HepG2 (cell line): Measurements from ENCODE around the gene COX7A1. TPM values are rescaled to one million over a fixed set of nuclear protein-coding genes. Genes with fewer than 3 reads are reported as not detected.

Source experiments
- BRCA1 ChIP-seq: sonication (generic); formaldehyde crosslinking; IDR thresholded peaks from 2 replicates; pipeline ENCODE4 v1.4.0; 2020; ENCODE audit warnings: missing genetic modification reagents
- DNMT1 ChIP-seq: sonication (generic); formaldehyde crosslinking; IDR thresholded peaks from 2 replicates; pipeline ENCODE4 v1.5.1; 2020; ENCODE audit warnings: mild to moderate bottlenecking, missing genetic modification reagents
- DNMT3B ChIP-seq: conservative IDR thresholded peaks from 2 replicates; pipeline ENCODE4 v1.6.1; 2016; ENCODE audit warnings: missing biosample characterization, control low read depth
- GATAD1 ChIP-seq: IDR thresholded peaks from 2 replicates; pipeline ENCODE4 v1.6.1; 2016; ENCODE audit warnings: missing genetic modification reagents, missing compliant biosample characterization
- GMEB1 ChIP-seq: sonication (generic); formaldehyde crosslinking; IDR thresholded peaks from 2 replicates; pipeline ENCODE4 v1.5.1; 2020; ENCODE audit warnings: missing genetic modification reagents, mild to moderate bottlenecking, borderline replicate concordance
- HMG20B ChIP-seq: conservative IDR thresholded peaks from 2 replicates; pipeline ENCODE4 v1.6.1; 2016; ENCODE audit warnings: missing genetic modification reagents, missing compliant biosample characterization
- HOXA3 ChIP-seq: sonication (generic); formaldehyde crosslinking; IDR thresholded peaks from 2 replicates; pipeline ENCODE4 v1.5.0; 2020; ENCODE audit warnings: missing genetic modification reagents
- NCOA5 ChIP-seq: sonication (generic); formaldehyde crosslinking; IDR thresholded peaks from 2 replicates; pipeline ENCODE4 v1.4.0; 2020; ENCODE audit warnings: missing genetic modification reagents
- PATZ1 ChIP-seq: sonication (generic); formaldehyde crosslinking; IDR thresholded peaks from 2 replicates; pipeline ENCODE4 v1.4.0; 2020; ENCODE audit warnings: missing genetic modification reagents
- PAWR ChIP-seq: sonication (generic); formaldehyde crosslinking; IDR thresholded peaks from 2 replicates; pipeline ENCODE4 v1.4.0; 2020; ENCODE audit warnings: missing genetic modification reagents, mild to moderate bottlenecking, borderline replicate concordance
- PLRG1 ChIP-seq: fragments of 450-650 bp; conservative IDR thresholded peaks from 2 replicates; pipeline ENCODE4 v1.6.1; 2016
- SMARCC2 ChIP-seq: fragments of 450-650 bp; IDR thresholded peaks from 2 replicates; pipeline ENCODE4 v1.6.1; 2017; ENCODE audit warnings: antibody characterized with exemption, mild to moderate bottlenecking
- SNAPC4 ChIP-seq: sonication (generic); formaldehyde crosslinking; IDR thresholded peaks from 2 replicates; pipeline ENCODE4 v1.4.0; 2020; ENCODE audit warnings: mild to moderate bottlenecking, missing genetic modification reagents
- ZBTB7B ChIP-seq: sonication (generic); formaldehyde crosslinking; IDR thresholded peaks from 2 replicates; pipeline ENCODE4 v1.4.0; 2020; ENCODE audit warnings: missing genetic modification reagents
- ZFP36 ChIP-seq: fragments of 150-350 bp; IDR thresholded peaks from 2 replicates; pipeline ENCODE4 v1.6.1; 2018; ENCODE audit warnings: borderline replicate concordance, low read length, low read depth; ENCODE audit not compliant: partially characterized antibody
- ZFP62 ChIP-seq: sonication (generic); formaldehyde crosslinking; IDR thresholded peaks from 2 replicates; pipeline ENCODE4 v1.4.0; 2020; ENCODE audit warnings: missing genetic modification reagents
- ZNF503 ChIP-seq: sonication (generic); formaldehyde crosslinking; IDR thresholded peaks from 2 replicates; pipeline ENCODE4 v1.4.0; 2020; ENCODE audit warnings: missing genetic modification reagents
- ZNF780A ChIP-seq: sonication (generic); formaldehyde crosslinking; IDR thresholded peaks from 2 replicates; pipeline ENCODE4 v1.8.0; 2022; ENCODE audit warnings: mild to moderate bottlenecking, missing genetic modification reagents, moderate library complexity
- ZNF792 ChIP-seq: IDR thresholded peaks from 2 replicates; pipeline ENCODE4 v1.6.1; 2016
- ZNF878 ChIP-seq: sonication (generic); formaldehyde crosslinking; IDR thresholded peaks from 2 replicates; pipeline ENCODE4 v1.8.1; 2023; ENCODE audit warnings: mild to moderate bottlenecking, missing genetic modification reagents, moderate library complexity
- polyA plus RNA-seq, 8 experiments: library from polyadenylated mRNA; depleted of rRNA in 3 of 8; stranded (reverse) in 7 of 8; unstranded in 1 of 8; fragments of >200 nt; fragmentation: Illumina TruSeq in 4 of 8; extraction: Trizol in 4 of 8; gene quantifications; 2 replicates each; pipeline versions ENCODE4 v1.2.1 to v1.2.3, GENCODE V29; 2011 to 2016; ENCODE audit warnings: low read depth in 4 of 8, missing spikeins in 1 of 8, mixed read lengths in 1 of 8; ENCODE audit not compliant: insufficient read depth in 1 of 8
- total RNA-seq, 5 experiments: library from RNA; depleted of rRNA; stranded (reverse); fragments of >200 nt; fragmentation: Illumina TruSeq; extraction: Trizol; gene quantifications; 2 replicates each; pipeline ENCODE4 v1.2.3, GENCODE V29; 2016; ENCODE audit warnings: low read depth in 1 of 5

The COX7A1 gene
- total and polyA plus RNA-seq, 2 of the 13 experiments (the other 11 are each of a cell fraction or from before 2014, with no cell fraction given): not detected

- TF ChIP-seq PATZ1 (CRISPR knock-in tag): peak; percentile 67
- TF ChIP-seq HMG20B: no peak
- TF ChIP-seq DNMT1: 0 out of 2 replicates have a peak, but pooled peaks have one; percentile 22
- peak; percentile 77; the same call in 1 of the 2 replicates for TF ChIP-seq BRCA1
- no peak for TF ChIP-seq ZNF503 (CRISPR knock-in tag)
- 0 out of 2 replicates have a peak, but pooled peaks have one; percentile 12 for TF ChIP-seq DNMT3B
- peak; percentile 78 for TF ChIP-seq GATAD1 (CRISPR knock-in tag)
- peak; percentile 80 for TF ChIP-seq HOXA3 (CRISPR knock-in tag)
- TF ChIP-seq ZBTB7B (CRISPR knock-in tag): peak; percentile 97
- peak; percentile 83 for TF ChIP-seq GMEB1 (CRISPR knock-in tag)
- TF ChIP-seq SMARCC2: no peak
- TF ChIP-seq ZFP36: no peak
- no peak for TF ChIP-seq ZNF780A (CRISPR knock-in tag)
- no peak for TF ChIP-seq SNAPC4 (CRISPR knock-in tag)
- no peak for TF ChIP-seq ZNF878 (CRISPR knock-in tag)
- TF ChIP-seq PAWR (CRISPR knock-in tag): no peak
- TF ChIP-seq PLRG1: no peak
- TF ChIP-seq ZNF792 (CRISPR knock-in tag): peak; percentile 72; the same call in 1 of the 2 replicates
- no peak for TF ChIP-seq ZFP62
- peak; percentile 78; the same call in 1 of the 2 replicates for TF ChIP-seq NCOA5 (CRISPR knock-in tag)
These were observed 12.6 kb downstream of the COX7A1 start, which contains the start of gene CAPNS1 (continued) for GRCh38 chr19:36139473-36140303.
